GM20431 (cell line): Measurements from ENCODE around the gene GABBR2.
"Not testable (repeated sequence)": the region's sequence is repeated elsewhere in the genome, so short reads cannot be mapped to it uniquely, and the experiment has no call there.

Experiments
- in situ Hi-C: fragments of 300-500 bp; cut with MseI, MboI; formaldehyde crosslinking; loops from one replicate; pipeline ENCODE4 v1.15.0; 2020; ENCODE audit warnings: low sequenced_read_pairs; ENCODE audit not compliant: unreplicated experiment

The GABBR2 gene

GRCh38 chr9:98602839-98603500 lies 105.8 kb downstream of the GABBR2 start:
- in situ Hi-C loops, result no loop called here

DNA sequence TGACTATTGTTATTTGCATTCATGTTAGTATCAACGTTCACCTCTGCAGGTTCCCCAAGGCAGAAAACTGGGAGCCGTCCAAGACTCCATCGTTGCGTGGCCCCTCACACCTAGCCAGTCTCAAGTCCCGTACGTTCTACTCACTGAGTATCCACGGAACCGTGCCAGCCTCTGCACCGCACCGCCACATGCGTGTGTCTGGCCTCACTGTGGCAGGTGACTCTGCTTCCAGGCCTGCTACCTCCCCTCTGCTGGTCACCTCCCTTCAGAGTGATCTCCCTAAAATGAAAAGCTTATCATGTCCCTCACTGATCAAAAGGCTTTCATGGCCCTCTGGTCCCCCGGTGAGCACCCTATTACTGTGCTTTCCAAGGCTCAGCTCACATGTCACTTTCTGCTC lies 108.1 kb downstream of the GABBR2 start:
- in situ Hi-C loops, result no loop called here

DNA sequence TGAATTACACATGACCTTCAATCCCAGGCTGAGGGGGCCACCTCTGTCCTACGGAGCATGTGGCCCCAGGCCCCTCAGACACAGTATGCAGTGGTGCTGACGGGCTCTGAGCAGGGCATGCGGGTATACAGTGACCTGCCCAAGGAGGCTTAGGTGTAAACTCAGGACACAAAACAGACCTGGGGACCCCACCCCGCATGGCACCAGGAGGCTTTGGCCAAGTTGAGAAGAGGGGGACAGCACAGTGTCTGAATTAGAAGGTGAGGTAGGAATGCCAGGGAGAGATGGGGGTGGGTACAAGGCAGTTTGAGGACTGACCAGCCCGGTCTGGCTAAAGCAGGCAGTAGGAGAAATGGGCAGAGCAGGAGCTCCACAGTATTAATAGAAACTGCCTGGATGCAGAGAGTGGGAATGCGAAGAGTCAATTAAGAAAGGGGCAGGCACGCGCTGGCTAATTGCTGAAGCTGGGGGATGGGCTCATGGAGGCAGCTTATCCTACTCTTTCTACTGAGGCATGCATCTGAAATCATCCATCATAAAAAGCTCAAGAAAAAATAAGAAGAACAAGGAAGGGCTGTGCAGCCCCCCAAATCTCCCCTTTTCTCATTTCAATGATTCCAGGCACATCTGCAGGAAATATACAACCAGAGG lies 109.0 kb downstream of the GABBR2 start:
- in situ Hi-C loops, result no loop called here

GRCh38 chr9:98598861-98599260 lies 109.9 kb downstream of the GABBR2 start:
- in situ Hi-C loops, result no loop called here

- in situ Hi-C loops, result no loop called here
These were observed 111.4 kb downstream of the GABBR2 start for GRCh38 chr9:98597236-98597771.

GRCh38 chr9:98596486-98596885 lies 112.2 kb downstream of the GABBR2 start:
- in situ Hi-C loops, result no loop called here

DNA sequence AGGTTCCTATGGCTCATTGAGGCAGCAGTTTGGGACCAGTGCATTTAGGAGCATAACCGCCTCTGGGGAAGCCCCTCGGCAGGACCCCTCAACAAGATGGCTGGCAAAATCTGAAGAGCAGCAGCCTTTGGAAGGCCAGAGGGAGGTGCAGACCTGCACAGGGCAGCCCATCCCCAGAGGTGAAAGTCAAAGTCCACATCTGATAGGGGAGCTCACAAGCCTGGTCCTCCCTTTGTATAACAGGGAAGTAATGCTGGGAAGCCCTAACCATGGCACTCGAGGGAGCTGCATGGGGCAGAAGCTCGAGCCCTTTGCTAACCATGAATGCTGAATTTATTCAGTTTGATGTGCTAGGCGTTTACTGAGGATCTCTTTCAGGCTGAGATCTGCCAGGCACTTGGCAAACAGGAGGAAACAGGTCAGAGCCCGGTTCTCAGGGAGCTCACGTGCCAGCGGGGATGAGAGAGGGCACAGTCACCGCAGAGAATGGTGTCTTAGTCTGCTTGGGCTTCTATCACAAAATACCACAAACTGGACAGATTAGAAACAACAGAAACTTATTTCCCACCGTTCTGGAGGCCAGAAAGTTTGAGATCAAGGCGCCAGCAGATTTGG lies 114.1 kb downstream of the GABBR2 start:
- in situ Hi-C loops, result no loop called here

GRCh38 chr9:98593354-98594253 lies 115.1 kb downstream of the GABBR2 start:
- in situ Hi-C loops, result no loop called here

DNA sequence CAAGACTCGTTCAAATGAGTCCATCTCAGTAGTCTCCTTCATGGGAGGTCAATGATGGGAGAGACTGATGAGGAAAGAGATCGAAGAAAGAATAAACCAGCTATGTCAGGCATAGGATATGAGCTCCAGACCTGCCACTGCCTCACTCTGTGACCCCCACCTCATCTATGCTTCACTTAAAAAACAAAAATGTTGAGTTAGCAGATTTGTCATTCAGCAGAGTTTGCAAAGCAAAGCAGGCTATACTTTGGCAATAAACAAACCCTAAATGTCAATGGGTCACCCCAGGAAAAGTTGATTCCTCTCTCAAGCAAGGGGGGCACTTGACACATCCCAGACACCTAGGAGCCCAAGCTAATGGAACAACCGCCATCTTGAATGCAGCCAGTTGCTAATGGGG lies 117.0 kb downstream of the GABBR2 start:
- in situ Hi-C loops, result no loop called here

DNA sequence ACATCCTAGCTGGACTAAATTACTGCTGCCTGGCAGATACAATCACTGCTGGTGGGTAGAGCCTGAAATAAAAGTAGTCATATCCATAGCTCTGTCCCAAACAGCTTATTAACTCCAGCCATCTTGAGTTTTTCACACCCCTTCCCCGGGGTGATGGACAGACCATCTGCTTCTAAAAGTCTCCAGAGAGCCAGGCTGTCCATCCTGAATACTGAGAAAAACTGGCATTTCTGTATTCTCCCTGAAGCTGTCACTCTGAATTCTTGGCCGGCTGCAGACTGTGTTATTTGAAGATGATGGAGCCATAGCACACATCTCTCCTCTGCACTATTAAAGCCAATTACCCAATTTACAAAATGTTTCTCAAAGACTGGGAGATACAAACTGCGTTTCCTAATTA lies 118.6 kb downstream of the GABBR2 start:
- in situ Hi-C loops, result no loop called here

DNA sequence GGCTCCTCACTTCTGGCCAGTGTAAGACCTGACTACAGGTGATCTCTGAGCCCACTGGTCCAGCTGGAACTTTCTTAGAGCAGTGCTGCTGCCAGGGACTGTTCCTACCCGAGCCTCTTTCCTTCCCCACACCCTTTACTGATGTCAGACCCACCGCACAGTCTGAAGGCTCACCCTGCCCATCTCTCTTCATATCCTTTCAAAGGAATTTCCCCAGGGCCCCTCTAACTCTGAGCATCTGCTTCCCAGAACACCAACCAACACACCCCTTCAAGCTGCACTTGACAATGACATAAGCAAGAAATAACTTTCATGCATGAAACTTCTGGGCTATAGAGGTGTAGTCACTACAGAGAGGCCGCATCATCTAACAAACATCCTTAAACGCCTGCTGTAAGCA lies 119.6 kb downstream of the GABBR2 start:
- in situ Hi-C loops, result no loop called here

DNA sequence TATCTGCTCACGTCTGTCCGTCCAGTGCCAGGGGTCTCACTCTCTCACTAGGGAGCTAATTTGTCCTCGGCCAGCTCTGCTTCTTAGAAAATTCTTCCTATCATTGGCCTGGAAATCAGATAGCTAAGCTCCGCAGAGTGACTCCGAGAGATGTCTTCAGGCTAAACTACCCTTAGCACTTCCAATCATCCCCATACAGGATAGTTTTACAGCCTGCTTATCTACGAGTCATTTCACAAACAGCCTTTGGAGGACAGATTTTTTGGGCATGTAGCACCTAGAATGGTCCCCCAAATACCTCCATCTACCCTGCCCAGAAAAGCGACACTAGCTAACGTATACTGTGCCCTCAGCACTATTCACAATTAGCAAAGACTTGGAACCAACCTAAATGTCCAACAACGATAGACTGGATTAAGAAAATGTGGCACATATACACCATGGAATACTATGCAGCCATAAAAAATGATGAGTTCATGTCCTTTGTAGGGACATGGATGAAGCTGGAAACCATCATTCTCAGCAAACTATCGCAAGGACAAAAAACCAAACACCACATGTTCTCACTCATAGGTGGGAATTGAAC lies 123.8 kb downstream of the GABBR2 start:
- in situ Hi-C loops, result not testable (repeated sequence)

DNA sequence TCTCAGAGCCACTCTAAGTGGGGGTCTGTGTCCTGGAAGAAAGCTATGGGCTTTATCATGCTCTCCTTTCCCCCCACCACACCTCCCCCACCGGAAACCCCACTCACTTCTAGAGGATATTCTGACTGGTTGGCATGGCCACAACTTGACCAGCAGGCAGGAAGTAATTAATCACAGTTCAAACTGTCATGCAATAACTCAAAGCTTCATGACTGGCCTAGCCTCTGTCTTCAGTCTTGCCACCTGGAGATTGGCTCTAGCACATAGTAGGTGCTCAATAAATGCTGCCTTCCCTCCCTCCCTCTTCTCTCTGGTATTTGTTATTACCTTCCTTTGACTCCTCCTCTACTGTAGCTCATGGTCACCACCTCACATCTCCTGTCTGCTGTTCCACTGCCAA lies 124.7 kb downstream of the GABBR2 start:
- in situ Hi-C loops, result no loop called here

DNA sequence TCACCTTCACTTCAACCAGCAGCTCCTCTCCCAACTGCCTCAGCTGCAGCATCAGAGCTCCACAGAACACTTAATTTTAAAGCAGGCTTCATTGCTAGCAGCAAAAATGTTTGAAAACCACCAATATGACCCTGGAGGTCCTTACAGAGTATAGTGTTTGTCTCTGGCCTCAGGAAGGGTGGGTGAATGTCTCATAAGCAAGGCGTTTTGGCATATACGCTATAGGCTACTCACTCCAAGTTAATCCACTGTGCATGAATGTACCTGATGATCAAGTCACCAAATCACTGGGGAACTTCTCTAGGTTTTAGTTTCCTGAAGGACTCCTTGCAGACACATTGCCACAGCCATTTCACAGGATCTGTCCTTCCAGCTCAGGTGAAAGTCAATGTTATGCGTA lies 125.3 kb downstream of the GABBR2 start:
- in situ Hi-C loops, result no loop called here

GRCh38 chr9:98580956-98581355 lies 127.8 kb downstream of the GABBR2 start:
- in situ Hi-C loops, result no loop called here

DNA sequence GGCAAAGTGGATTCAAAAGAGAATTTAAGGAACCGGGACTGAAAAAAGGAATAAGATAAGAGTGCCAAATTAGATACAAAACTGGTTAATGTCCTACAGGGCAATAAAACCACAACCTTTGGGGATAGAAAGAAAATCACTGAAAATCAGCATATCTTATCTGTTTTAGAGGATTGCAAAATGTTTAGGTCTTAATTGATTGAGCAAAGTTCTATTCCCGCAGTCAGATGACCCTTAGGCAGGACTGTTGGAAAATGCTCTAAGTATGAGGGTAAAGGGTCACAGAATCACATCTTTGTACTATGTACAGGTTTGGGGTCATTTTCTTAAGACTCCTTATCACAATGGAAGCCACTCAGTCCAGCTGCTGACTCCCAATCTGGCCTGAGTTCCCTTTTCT lies 129.0 kb downstream of the GABBR2 start:
- in situ Hi-C loops, result no loop called here

DNA sequence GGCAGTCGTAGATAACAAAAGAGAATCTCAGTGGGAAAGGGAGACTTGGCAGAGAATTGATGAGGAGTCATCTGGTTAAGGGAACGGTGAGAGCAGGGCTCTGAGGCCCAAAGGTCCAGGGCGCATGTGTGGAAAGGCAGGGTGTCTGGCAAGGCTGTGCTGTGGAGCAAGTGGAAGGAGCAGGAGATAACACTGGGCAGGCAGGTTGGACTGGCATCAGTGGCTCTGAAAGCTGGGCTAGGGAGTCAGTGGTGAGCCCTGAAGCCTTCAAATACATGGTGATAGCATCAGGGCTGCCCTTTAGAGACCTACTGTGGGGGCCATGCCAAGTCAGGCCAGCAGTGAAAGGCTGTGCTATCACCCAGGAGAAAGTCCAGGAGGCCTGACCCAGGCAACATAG lies 131.3 kb downstream of the GABBR2 start:
- in situ Hi-C loops, result no loop called here

- in situ Hi-C loops, result no loop called here
These were observed 131.9 kb downstream of the GABBR2 start for GRCh38 chr9:98576859-98577258.

- in situ Hi-C loops, result no loop called here
These were observed 132.4 kb downstream of the GABBR2 start for GRCh38 chr9:98576354-98576753.
